ENCODE data around the gene DDX6.
"Not testable (repeated sequence)": the region's sequence is repeated elsewhere in the genome, so short reads cannot be mapped to it uniquely, and the experiment has no call there.

GRCh38 chr11:118720740-118721139 lies 70.2 kb downstream of the DDX6 start:
- TF ChIP-seq CTCF (IDR thresholded peaks at IDR 0.05 in 2 of 3, conservative IDR thresholded peaks at IDR 0.05 in 1 of 3; ENCODE audit: control insufficient read depth in 2 of 3, extremely low read depth in 1 of 3, insufficient read depth in 1 of 3, low read depth in 3 of 3, low read length in 3 of 3); POLR2A (IDR thresholded peaks at IDR 0.05; ENCODE audit: low read depth, low read length); MXI1 (IDR thresholded peaks at IDR 0.05; ENCODE audit: low read depth, low read length); MYC (IDR thresholded peaks at IDR 0.05; ENCODE audit: insufficient read depth, insufficient read length, insufficient replicate concordance, low read length, severe bottlenecking): not testable (repeated sequence)
